HCT116 (cell line): ENCODE measurements around the gene LRP1B. TPM values are rescaled to one million over a fixed set of nuclear protein-coding genes. Genes with fewer than 3 reads are reported as not detected.

ENCODE experiments used
- ATAC-seq: fragments of 200-7000 bp; cut with Tn5 transposase; 2 replicates; pipeline ENCODE4 v1.9.1; 2020; ENCODE audit warnings: mild to moderate bottlenecking, moderate library complexity
- BruUV-seq: library from RNA; stranded (reverse); fragments of 400-500 nt; replicated peaks from 2 replicates; lab custom pipeline; 2021; lab: Mats Ljungman, UMichigan
- CTCF ChIA-PET: fragments of 300-600 bp; sonication (Branson Sonifier 250); formaldehyde crosslinking; loops from one replicate; lab custom pipeline; 2021; ENCODE audit warnings: antibody characterized with exemption; lab: Charles Lee
- POLR2A ChIA-PET: fragments of 300-600, 350-600 bp; sonication (Branson Sonifier 250); formaldehyde crosslinking; loops from one replicate; lab custom pipeline; 2021; ENCODE audit warnings: antibody characterized with exemption; lab: Charles Lee
- RAD21 ChIA-PET, 2 experiments: fragments of 300-600 bp; sonication (Branson Sonifier 250); formaldehyde crosslinking; loops; one replicate each; lab custom pipeline; 2023; ENCODE audit warnings: low total read pairs in 2 of 2; ENCODE audit not compliant: uncharacterized antibody in 2 of 2, unreplicated experiment in 2 of 2, low non-redundant PET in 1 of 2; lab: Charles Lee
- DNase-seq: peaks from one replicate; pipeline ENCODE4 v3.0.0-alpha.2; 2010; ENCODE audit warnings: low read depth, low spot score
- H2AFZ ChIP-seq: fragments of 200-600 bp; shearing (Covaris generic), sonication (generic); 2 replicates; pipeline ENCODE4 v1.6.1; 2017; ENCODE audit warnings: low read depth, mixed run types, mixed read lengths, antibody characterized with exemption, low read length; ENCODE audit not compliant: poor library complexity, severe bottlenecking
- H3K27ac ChIP-seq: 2 replicates; pipeline ENCODE4 v1.5.1; 2012; ENCODE audit warnings: low read depth, low read length
- H3K27me3 ChIP-seq: fragments of 200-600 bp; sonication (generic); 2 replicates; pipeline ENCODE4 v1.6.1; 2016; ENCODE audit warnings: mixed run types, low read length, mixed read lengths; ENCODE audit not compliant: insufficient read depth
- H3K36me3 ChIP-seq, 2 experiments: fragments of 200-500 bp in 1 of 2; fragments of 200-600 bp in 1 of 2; sonication (Bioruptor generic) in 1 of 2; sonication (generic) in 1 of 2; 2 replicates each; pipeline versions ENCODE4 v1.5.1 to v1.6.1; 2014 to 2016; ENCODE audit warnings: low read length in 2 of 2, inconsistent platforms in 1 of 2, mixed read lengths in 1 of 2, mixed run types in 1 of 2; ENCODE audit not compliant: insufficient read depth in 2 of 2, control insufficient read depth in 1 of 2
- H3K4me1 ChIP-seq, 2 experiments: fragments of 200-600 bp in 1 of 2; sonication (generic) in 1 of 2; 2 replicates each; pipeline versions ENCODE4 v1.5.1 to v1.6.1; 2012 to 2017; ENCODE audit warnings: low read length in 2 of 2, inconsistent platforms in 1 of 2, mild to moderate bottlenecking in 1 of 2, mixed read lengths in 1 of 2, mixed run types in 1 of 2, moderate library complexity in 1 of 2; ENCODE audit not compliant: insufficient read depth in 2 of 2, control insufficient read depth in 1 of 2
- H3K4me2 ChIP-seq: fragments of 200-600 bp; sonication (generic); 2 replicates; pipeline ENCODE4 v1.6.1; 2017; ENCODE audit warnings: mixed run types, low read length, mixed read lengths
- H3K4me3 ChIP-seq, 2 experiments: fragments of 200-600 bp in 1 of 2; sonication (generic) in 1 of 2; replicated peaks in 1 of 2; 2 replicates each; pipeline ENCODE4 v1.5.1; 2011 to 2016; ENCODE audit warnings: low read length in 2 of 2, control low read depth in 1 of 2, low read depth in 1 of 2, mild to moderate bottlenecking in 1 of 2, mixed read lengths in 1 of 2, mixed run types in 1 of 2
- H3K79me2 ChIP-seq: fragments of 200-600 bp; sonication (generic); 2 replicates; pipeline ENCODE4 v1.6.1; 2017; ENCODE audit warnings: mild to moderate bottlenecking, mixed run types, low read length, moderate library complexity, mixed read lengths; ENCODE audit not compliant: insufficient read depth
- H3K9ac ChIP-seq: fragments of 200-600 bp; sonication (generic); 2 replicates; pipeline ENCODE4 v1.6.1; 2016; ENCODE audit warnings: low read length, mixed read lengths
- H3K9me2 ChIP-seq: fragments of 200-600 bp; sonication (generic), shearing (Covaris generic); 2 replicates; pipeline ENCODE4 v1.6.1; 2017; ENCODE audit warnings: mixed run types, mild to moderate bottlenecking, moderate library complexity; ENCODE audit not compliant: insufficient read depth
- H3K9me3 ChIP-seq, 2 experiments: fragments of 200-500 bp in 1 of 2; fragments of 200-600 bp in 1 of 2; sonication (Bioruptor generic) in 1 of 2; sonication (generic) in 1 of 2; 2 replicates each; pipeline ENCODE4 v1.6.1; 2014 to 2017; ENCODE audit warnings: low read length in 2 of 2, mixed read lengths in 2 of 2, inconsistent platforms in 1 of 2, low read depth in 1 of 2, mild to moderate bottlenecking in 1 of 2, mixed run types in 1 of 2, moderate library complexity in 1 of 2; ENCODE audit not compliant: control insufficient read depth in 1 of 2, insufficient read depth in 1 of 2
- H4K20me1 ChIP-seq: fragments of 200-600 bp; sonication (generic), shearing (Covaris generic); 2 replicates; pipeline ENCODE4 v1.6.1; 2017; ENCODE audit warnings: mixed run types, mild to moderate bottlenecking, moderate library complexity; ENCODE audit not compliant: insufficient read depth
- CTCF ChIP-seq, 3 experiments: fragments of 200-600 bp in 1 of 3; sonication (generic) in 1 of 3; IDR thresholded peaks in 2 of 3; conservative IDR thresholded peaks in 1 of 3; 2 replicates each; pipeline ENCODE4 v1.5.1; 2012 to 2017; ENCODE audit warnings: low read depth in 2 of 3, low read length in 2 of 3, antibody characterized with exemption in 1 of 3, borderline replicate concordance in 1 of 3, control low read depth in 1 of 3, mild to moderate bottlenecking in 1 of 3, mixed read lengths in 1 of 3, mixed run types in 1 of 3, moderate library complexity in 1 of 3; ENCODE audit not compliant: insufficient read depth in 1 of 3
- EGR1 ChIP-seq: IDR thresholded peaks from 2 replicates; pipeline ENCODE4 v1.6.1; 2012; ENCODE audit warnings: low read depth
- POLR2AphosphoS5 ChIP-seq: IDR thresholded peaks from 2 replicates; pipeline ENCODE4 v1.6.1; 2011; ENCODE audit warnings: mild to moderate bottlenecking, low read depth, low read length, moderate library complexity
- SIN3A ChIP-seq: IDR thresholded peaks from 2 replicates; pipeline ENCODE4 v1.6.1; 2012; ENCODE audit warnings: low read depth
- TCF7L2 ChIP-seq: IDR thresholded peaks from 2 replicates; pipeline ENCODE4 v1.7.0; 2011; ENCODE audit warnings: borderline replicate concordance, inconsistent platforms; ENCODE audit not compliant: insufficient read depth, insufficient read length; ENCODE audit errors: extremely low read depth
- ZBTB33 ChIP-seq: IDR thresholded peaks from 2 replicates; pipeline ENCODE4 v1.6.1; 2011; ENCODE audit warnings: mild to moderate bottlenecking, low read length, moderate library complexity; ENCODE audit not compliant: insufficient replicate concordance; ENCODE audit errors: extremely low read depth
- intact Hi-C: fragments of 100-400 bp; cut with micrococcal nuclease; formaldehyde crosslinking; loops from 2 replicates; pipeline ENCODE4 v1.10.0; 2022
- total RNA-seq: library from RNA; stranded (reverse); gene quantifications from one replicate; pipeline ENCODE4 v1.2.1, GENCODE V29; 2021; ENCODE audit not compliant: unreplicated experiment

LRP1B gene
- total RNA-seq, 1 experiment from 2014 or later = 0.34 TPM

- no peaks in the 10 kb centered on the region for H3K79me2 ChIP-seq
- H3K9ac ChIP-seq = no peak overlapping the region
- no peaks in the 10 kb centered on the region for H3K27me3 ChIP-seq
- ChIA-PET POLR2A (no interaction called here), RAD21 (no interaction called here), CTCF (no interaction called here)
- no peak overlapping the region for H3K27ac ChIP-seq
- ATAC-seq (no peak), DNase-seq (no peak)
- no peak overlapping the region for H3K4me3 ChIP-seq
- H4K20me1 ChIP-seq = no peaks in the 10 kb centered on the region
- H3K9me2 ChIP-seq = no peaks in the 10 kb centered on the region
- no peak overlapping the region for H3K4me2 ChIP-seq
- H3K36me3 ChIP-seq = no peaks in the 10 kb centered on the region
- H3K4me1 ChIP-seq = no peaks in the 10 kb centered on the region
- no peaks in the 10 kb centered on the region for H3K9me3 ChIP-seq
- no peak for TF ChIP-seq EGR1
- intact Hi-C loops = no loop called here
- no TSS peak for BruUV-seq
- H2AFZ ChIP-seq = no peak overlapping the region
These were observed 1460.9 kb downstream of the LRP1B start for GRCh38 chr2:140669911-140670310.

GRCh38 chr2:140667203-140667602, 1463.6 kb downstream of the LRP1B start:
- Histone ChIP-seq H3K27me3 (no peaks in the 10 kb centered on the region), H3K27ac (no peak overlapping the region), H3K4me1 (no peaks in the 10 kb centered on the region), H3K9ac (no peak overlapping the region), H2AFZ (no peak overlapping the region), H3K4me3 (no peak overlapping the region), H3K9me3 (no peaks in the 10 kb centered on the region), H3K79me2 (no peaks in the 10 kb centered on the region), H4K20me1 (no peaks in the 10 kb centered on the region), H3K4me2 (no peak overlapping the region), H3K9me2 (no peaks in the 10 kb centered on the region)
- no TSS peak for BruUV-seq
- POLR2A ChIA-PET = no interaction called here
- RAD21 ChIA-PET = no interaction called here
- DNase-seq (no peak), ATAC-seq (no peak)
- CTCF ChIA-PET = no interaction called here
- TF ChIP-seq ZBTB33 (no peak), CTCF (IDR thresholded peaks at IDR 0.05 in 2 of 3, conservative IDR thresholded peaks at IDR 0.05 in 1 of 3; ENCODE audit: borderline replicate concordance in 1 of 3, insufficient read depth in 1 of 3, low read depth in 2 of 3, low read length in 2 of 3) (no peak), SIN3A (no peak), TCF7L2 (no peak), POLR2AphosphoS5 (no peak)
- TF ChIP-seq, all 23 proteins: peak for 0
- no peaks in the 10 kb centered on the region for H3K36me3 ChIP-seq
- intact Hi-C loops = no loop called here
